Endothelial cell of umbilical vein (primary cell): ENCODE measurements around the gene NDRG2. TPM values are rescaled to one million over a fixed set of nuclear protein-coding genes. Genes with fewer than 3 reads are reported as not detected.

ENCODE experiments used
- BruUV-seq: library from RNA; stranded (reverse); fragments of 400-500 nt; replicated peaks from 2 replicates; lab custom pipeline; 2021; lab: Mats Ljungman, UMichigan
- CTCF ChIA-PET: fragments of 300-600, 350-600 bp; sonication (Branson Sonifier 250); formaldehyde crosslinking; loops from one replicate; lab custom pipeline; 2021; ENCODE audit warnings: antibody characterized with exemption, inconsistent platforms; lab: Charles Lee
- POLR2A ChIA-PET: fragments of 300-600, 350-600 bp; sonication (Branson Sonifier 250); formaldehyde crosslinking; loops from one replicate; lab custom pipeline; 2021; ENCODE audit warnings: antibody characterized with exemption, inconsistent platforms; lab: Charles Lee
- DNase-seq: peaks from one replicate; pipeline ENCODE4 v3.0.0-alpha.2; 2011; ENCODE audit warnings: low read depth, low spot score
- FAIRE-seq: peaks from 2 replicates; lab custom pipeline; 2011; peaks lifted over from hg19 to GRCh38; lab: Jason Lieb, UNC
- H2AFZ ChIP-seq: 2 replicates; pipeline ENCODE4 v1.6.0; 2012; ENCODE audit warnings: low read depth, low read length, control low read depth, inconsistent platforms
- H3K27ac ChIP-seq: 2 replicates; pipeline ENCODE4 v1.5.1; 2011; ENCODE audit warnings: low read depth, mild to moderate bottlenecking, control low read depth, low read length, moderate library complexity; ENCODE audit not compliant: insufficient read depth
- H3K27me3 ChIP-seq, 2 experiments: 2 replicates each; pipeline versions ENCODE4 v1.6.0 to v1.6.1; 2011; ENCODE audit warnings: low read length in 2 of 2, mixed read lengths in 1 of 2; ENCODE audit not compliant: control insufficient read depth in 2 of 2, insufficient read depth in 2 of 2
- H3K36me3 ChIP-seq, 2 experiments: 2 replicates in 1 of 2; 3 replicates in 1 of 2; pipeline ENCODE4 v1.5.1; 2011; ENCODE audit warnings: low read length in 2 of 2, mild to moderate bottlenecking in 1 of 2, moderate library complexity in 1 of 2; ENCODE audit not compliant: control insufficient read depth in 2 of 2, insufficient read depth in 2 of 2; ENCODE audit errors: extremely low read depth in 1 of 2
- H3K4me1 ChIP-seq: 3 replicates; pipeline ENCODE4 v1.5.1; 2011; ENCODE audit warnings: mild to moderate bottlenecking, low read length; ENCODE audit not compliant: control insufficient read depth, insufficient read depth; ENCODE audit errors: extremely low read depth
- H3K4me2 ChIP-seq: 2 replicates; pipeline ENCODE4 v1.6.1; 2011; ENCODE audit warnings: low read length, control low read depth, mixed read lengths; ENCODE audit not compliant: insufficient read depth
- H3K4me3 ChIP-seq, 3 experiments: fragments of 200-600 bp in 1 of 3; sonication (generic), shearing (Covaris generic) in 1 of 3; replicated peaks in 1 of 3; 2 replicates each; pipeline ENCODE4 v1.5.1; 2011 to 2016; ENCODE audit warnings: control low read depth in 3 of 3, low read length in 3 of 3, mild to moderate bottlenecking in 2 of 3, inconsistent platforms in 1 of 3, low read depth in 1 of 3, moderate library complexity in 1 of 3; ENCODE audit not compliant: insufficient read depth in 1 of 3
- H3K79me2 ChIP-seq: 2 replicates; pipeline ENCODE4 v1.6.0; 2012; ENCODE audit warnings: low read length, inconsistent platforms; ENCODE audit not compliant: control insufficient read depth, insufficient read depth
- H3K9ac ChIP-seq: replicated peaks from 2 replicates; pipeline ENCODE3; 2011; ENCODE audit warnings: low read length, control low read depth; ENCODE audit not compliant: insufficient read depth; ENCODE audit errors: extremely low read depth
- H3K9me1 ChIP-seq: replicated peaks from 3 replicates; pipeline ENCODE4 v1.6.0; 2011; ENCODE audit warnings: mild to moderate bottlenecking, low read length; ENCODE audit not compliant: control insufficient read depth, insufficient read depth; ENCODE audit errors: extremely low read depth
- H3K9me3 ChIP-seq: replicated peaks from 2 replicates; pipeline ENCODE4 v1.5.1; 2012; ENCODE audit warnings: low read length, inconsistent platforms; ENCODE audit not compliant: control insufficient read depth, insufficient read depth
- H4K20me1 ChIP-seq: replicated peaks from 2 replicates; pipeline ENCODE3; 2011; ENCODE audit warnings: mild to moderate bottlenecking, low read length; ENCODE audit not compliant: control insufficient read depth, insufficient read depth; ENCODE audit errors: extremely low read depth
- CTCF ChIP-seq, 2 donors: IDR thresholded peaks; 1 replicate in 1 of 2; 2 replicates in 1 of 2; pipeline ENCODE4 v1.5.1; 2011; ENCODE audit warnings: low read length in 2 of 2, mild to moderate bottlenecking in 2 of 2, moderate library complexity in 2 of 2, control low read depth in 1 of 2, inconsistent platforms in 1 of 2, low read depth in 1 of 2; ENCODE audit not compliant: insufficient read depth in 1 of 2; ENCODE audit errors: extremely low read depth in 1 of 2
- EZH2 ChIP-seq: IDR thresholded peaks from 2 replicates; pipeline ENCODE4 v1.6.1; 2012; ENCODE audit warnings: borderline replicate concordance, low read depth, mild to moderate bottlenecking, moderate library complexity, low read length, inconsistent platforms; ENCODE audit not compliant: severe bottlenecking
- FOS ChIP-seq: IDR thresholded peaks from 2 replicates; pipeline ENCODE4 v1.6.1; 2011; ENCODE audit warnings: mild to moderate bottlenecking, low read length, moderate library complexity, borderline replicate concordance; ENCODE audit not compliant: insufficient read depth
- GATA2 ChIP-seq: IDR thresholded peaks from 2 replicates; pipeline ENCODE4 v1.7.0; 2011; ENCODE audit warnings: low read depth, mild to moderate bottlenecking, moderate library complexity, mixed read lengths, low read length; ENCODE audit not compliant: insufficient read length, insufficient read depth
- JUN ChIP-seq: IDR thresholded peaks from 2 replicates; pipeline ENCODE4 v1.6.1; 2011; ENCODE audit warnings: borderline replicate concordance, low read depth; ENCODE audit not compliant: insufficient read length, insufficient read depth
- MAX ChIP-seq: IDR thresholded peaks from 2 replicates; pipeline ENCODE4 v1.6.1; 2011; ENCODE audit not compliant: insufficient read depth, insufficient read length
- MYC ChIP-seq: IDR thresholded peaks from one replicate; pipeline ENCODE4 v1.6.1; 2011; ENCODE audit warnings: mild to moderate bottlenecking, low read depth, low read length
- POLR2A ChIP-seq: IDR thresholded peaks from 2 replicates; pipeline ENCODE4 v1.6.1; 2012; ENCODE audit warnings: low read depth, mild to moderate bottlenecking, control low read depth, low read length
- POLR2AphosphoS5 ChIP-seq: IDR thresholded peaks from 2 replicates; pipeline ENCODE4 v1.6.1; 2012; ENCODE audit warnings: low read depth, mild to moderate bottlenecking, control low read depth, low read length, moderate library complexity; ENCODE audit not compliant: insufficient read depth
- dilution Hi-C: fragments of 300-500 bp; cut with MboI; formaldehyde crosslinking; loops from one replicate; pipeline ENCODE4 v1.15.0; 2019; ENCODE audit warnings: low sequenced_read_pairs; ENCODE audit not compliant: extremely low pct_ligation_motif_present
- intact Hi-C: fragments of 100-400 bp; cut with micrococcal nuclease; formaldehyde crosslinking; loops from one replicate; pipeline ENCODE4 v1.10.0; 2022
- polyA plus RNA-seq, 4 experiments: library from polyadenylated mRNA; depleted of rRNA in 3 of 4; stranded (reverse) in 3 of 4; unstranded in 1 of 4; fragments of >200 nt; gene quantifications; 2 replicates each; pipeline versions ENCODE4 v1.2.1 to v1.2.3, GENCODE V29; 2011 to 2012; ENCODE audit warnings: missing spikeins in 1 of 4
- total RNA-seq: library from RNA; stranded (reverse); gene quantifications from 2 replicates; pipeline ENCODE4 v1.2.3, GENCODE V29; 2021

Gene NDRG2
- total and polyA plus RNA-seq, 2 donors (not counting 3 experiments of a cell fraction or from before 2014, with no cell fraction given), result 0.54 TPM; not detected in 1

- Histone ChIP-seq H3K4me2 (no peak overlapping the region), H3K27ac (no peak overlapping the region), H3K4me1 (no peaks in the 10 kb centered on the region), H3K79me2 (no peaks in the 10 kb centered on the region), H4K20me1 (no peaks in the 10 kb centered on the region), H3K9ac (no peak overlapping the region), H3K27me3 (peaks cover 19 to 23% of the 10 kb centered on the region in 2 experiments), H3K9me1 (no peaks in the 10 kb centered on the region), H3K4me3 (no peak overlapping the region), H2AFZ (no peak overlapping the region), H3K9me3 (no peaks in the 10 kb centered on the region), H3K36me3 (no peaks in the 10 kb centered on the region)
- TF ChIP-seq FOS, result no peak
- no peak for TF ChIP-seq MYC
- TF ChIP-seq CTCF (IDR thresholded peaks at IDR 0.05; ENCODE audit: extremely low read depth in 1 of 2, insufficient read depth in 1 of 2, low read depth in 1 of 2, low read length in 2 of 2), result no peak
- no peak for TF ChIP-seq GATA2
- TF ChIP-seq EZH2, result no peak
- no peak for TF ChIP-seq JUN
- TF ChIP-seq POLR2AphosphoS5, result no peak
- no peak for TF ChIP-seq POLR2A
- TF ChIP-seq MAX, result no peak
- POLR2A ChIA-PET, result interaction anchor here (1.0 kb wide), 1 partner anchor 90 kb away, joined by 3 read pairs; no protein-coding TSS in a partner anchor
- dilution Hi-C loops (no loop called here), intact Hi-C loops (no loop called here)
- DNase-seq, result no peak
- CTCF ChIA-PET, result interaction anchor here (0.6 to 7.4 kb wide), 49 partner anchors 9 to 542 kb away, joined by 3 to 310 read pairs (median 6); partner anchors contain the start of genes ARHGEF40, NDRG2, RNASE13 and RNASE7
- no peak for FAIRE-seq
- BruUV-seq, result no TSS peak
These were observed 9.5 kb downstream of the NDRG2 start for GRCh38 chr14:21015312-21015711.
